ENCODE results near the gene OPN1SW. TPM values are rescaled to one million over a fixed set of nuclear protein-coding genes. Genes with fewer than 3 reads are reported as not detected.

Gene OPN1SW
- total and polyA plus RNA-seq, 9 donors = not detected

DNA sequence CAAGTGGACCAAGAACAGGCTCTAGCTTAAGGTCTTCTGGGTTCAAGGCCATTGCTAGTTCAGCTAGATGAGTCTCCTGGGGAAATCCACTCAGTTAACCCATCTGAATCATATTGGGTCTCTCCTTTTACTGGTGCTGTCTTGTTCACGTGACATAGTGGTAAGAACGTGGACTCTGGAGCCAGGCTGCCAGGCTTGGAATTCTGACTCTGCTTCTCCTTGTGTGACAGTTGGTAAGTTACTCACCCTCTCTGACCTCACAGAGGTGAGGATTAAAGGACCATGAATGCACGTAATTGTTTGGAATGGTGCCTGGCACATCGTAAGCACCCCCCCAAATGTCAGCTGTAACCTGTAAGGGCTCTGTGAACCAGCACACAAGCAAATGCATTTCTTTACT, 46.1 kb downstream of the OPN1SW start:
- TF ChIP-seq, protein P1, sequence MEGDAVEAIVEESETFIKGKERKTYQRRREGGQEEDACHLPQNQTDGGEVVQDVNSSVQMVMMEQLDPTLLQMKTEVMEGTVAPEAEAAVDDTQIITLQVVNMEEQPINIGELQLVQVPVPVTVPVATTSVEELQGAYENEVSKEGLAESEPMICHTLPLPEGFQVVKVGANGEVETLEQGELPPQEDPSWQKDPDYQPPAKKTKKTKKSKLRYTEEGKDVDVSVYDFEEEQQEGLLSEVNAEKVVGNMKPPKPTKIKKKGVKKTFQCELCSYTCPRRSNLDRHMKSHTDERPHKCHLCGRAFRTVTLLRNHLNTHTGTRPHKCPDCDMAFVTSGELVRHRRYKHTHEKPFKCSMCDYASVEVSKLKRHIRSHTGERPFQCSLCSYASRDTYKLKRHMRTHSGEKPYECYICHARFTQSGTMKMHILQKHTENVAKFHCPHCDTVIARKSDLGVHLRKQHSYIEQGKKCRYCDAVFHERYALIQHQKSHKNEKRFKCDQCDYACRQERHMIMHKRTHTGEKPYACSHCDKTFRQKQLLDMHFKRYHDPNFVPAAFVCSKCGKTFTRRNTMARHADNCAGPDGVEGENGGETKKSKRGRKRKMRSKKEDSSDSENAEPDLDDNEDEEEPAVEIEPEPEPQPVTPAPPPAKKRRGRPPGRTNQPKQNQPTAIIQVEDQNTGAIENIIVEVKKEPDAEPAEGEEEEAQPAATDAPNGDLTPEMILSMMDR (IDR thresholded peaks at IDR 0.05) = no peak
- no peak for TF ChIP-seq POLR2A (IDR thresholded peaks at IDR 0.05)
- no peak for TF ChIP-seq EP300 (IDR thresholded peaks at IDR 0.05)
- H3K4me1 ChIP-seq (ENCODE audit: insufficient read depth) = no peaks in the 10 kb centered on the region
- WGBS, 3 donors = 63 to 84% (median 75%) methylated on average over 4 of the region's 4 CpGs
- H3K27ac ChIP-seq = no peak overlapping the region
- intact Hi-C loops (cut with DNase I) = no loop called here
- no peak overlapping the region for H3K4me3 ChIP-seq
- H3K36me3 ChIP-seq = no peaks in the 10 kb centered on the region
- DNase-seq = no peak
- no peaks in the 10 kb centered on the region for H3K27me3 ChIP-seq
- no peaks in the 10 kb centered on the region for H3K9me3 ChIP-seq

- DNase-seq = no peak
- TF ChIP-seq, protein P1 (IDR thresholded peaks at IDR 0.05) = no peak
- no peak for TF ChIP-seq EP300 (IDR thresholded peaks at IDR 0.05)
- no peak for TF ChIP-seq POLR2A (IDR thresholded peaks at IDR 0.05)
- WGBS, 3 donors = 66 to 68% (median 67%) methylated on average over 2 of the region's 2 CpGs
- intact Hi-C loops (cut with DNase I) = no loop called here
- Histone ChIP-seq H3K27me3 (no peaks in the 10 kb centered on the region), H3K4me1 (ENCODE audit: insufficient read depth) (no peaks in the 10 kb centered on the region), H3K4me3 (no peak overlapping the region), H3K36me3 (no peaks in the 10 kb centered on the region), H3K9me3 (no peaks in the 10 kb centered on the region), H3K27ac (no peak overlapping the region)
Measured at GRCh38 chr7:128728598-128728997, 47.0 kb downstream of the OPN1SW start.

- H3K27ac ChIP-seq = no peak overlapping the region
- no peaks in the 10 kb centered on the region for H3K4me1 ChIP-seq (ENCODE audit: insufficient read depth)
- DNase-seq = no peak
- no peaks in the 10 kb centered on the region for H3K36me3 ChIP-seq
- TF ChIP-seq, protein P1 (IDR thresholded peaks at IDR 0.05) = no peak
- no peak for TF ChIP-seq EP300 (IDR thresholded peaks at IDR 0.05)
- no peak for TF ChIP-seq POLR2A (IDR thresholded peaks at IDR 0.05)
- no peaks in the 10 kb centered on the region for H3K9me3 ChIP-seq
- H3K4me3 ChIP-seq = no peak overlapping the region
- intact Hi-C loops (cut with DNase I) = no loop called here
- no peaks in the 10 kb centered on the region for H3K27me3 ChIP-seq
- 91 to 94% (median 93%) methylated on average over 4 of the region's 4 CpGs for WGBS, 3 donors
Measured at GRCh38 chr7:128727239-128727638, 48.4 kb downstream of the OPN1SW start.

DNA sequence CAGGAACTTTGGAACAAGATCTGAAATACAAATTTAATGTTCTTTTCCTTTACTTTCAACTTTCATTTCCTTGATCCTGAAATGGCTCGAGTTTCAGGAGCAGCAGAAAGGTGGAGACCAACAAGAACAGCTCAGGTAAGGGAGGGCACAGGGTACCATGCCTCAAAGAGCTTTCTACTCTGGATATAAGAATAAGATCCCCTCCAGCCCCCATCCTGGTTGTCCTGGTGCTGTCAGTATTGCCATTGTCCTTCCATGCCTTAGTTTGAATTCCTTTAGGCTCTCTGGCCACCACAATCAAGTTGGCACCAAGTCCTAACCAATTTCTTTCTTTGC, 48.9 kb downstream of the OPN1SW start:
- Histone ChIP-seq H3K27ac (no peak overlapping the region), H3K27me3 (no peaks in the 10 kb centered on the region), H3K4me3 (no peak overlapping the region), H3K9me3 (no peaks in the 10 kb centered on the region), H3K36me3 (no peaks in the 10 kb centered on the region), H3K4me1 (ENCODE audit: insufficient read depth) (no peaks in the 10 kb centered on the region)
- WGBS, 3 donors = 7 to 28% (median 20%) methylated on average over 1 of the region's 1 CpG
- DNase-seq = no peak
- intact Hi-C loops (cut with DNase I) = no loop called here
- TF ChIP-seq EP300 (IDR thresholded peaks at IDR 0.05) (no peak), POLR2A (IDR thresholded peaks at IDR 0.05) (no peak)
- TF ChIP-seq, protein P1 (IDR thresholded peaks at IDR 0.05) = no peak
